Right hindlimb (tissue), 1 donor: ENCODE measurements around the gene PDE4A.
"Not testable (repeated sequence)": the region's sequence is repeated elsewhere in the genome, so short reads cannot be mapped to it uniquely, and the experiment has no call there.

Experiments
- DNase-seq: peaks from one replicate; pipeline ENCODE4 v3.0.0-alpha.2; 2018

The PDE4A gene

GRCh38 chr19:10404888-10405820, 15.2 kb upstream of the PDE4A start:
- no peak for DNase-seq

GRCh38 chr19:10406191-10406590, 14.1 kb upstream of the PDE4A start:
- no peak for DNase-seq

GRCh38 chr19:10407096-10407495, 13.2 kb upstream of the PDE4A start:
- DNase-seq: no peak

GRCh38 chr19:10408511-10409283, 11.6 kb upstream of the PDE4A start:
- no peak for DNase-seq

- DNase-seq: not testable (repeated sequence)
Observed at GRCh38 chr19:10411224-10411623, 9.1 kb upstream of the PDE4A start.

GRCh38 chr19:10412257-10412977, 7.9 kb upstream of the PDE4A start:
- peak; percentile 3 for DNase-seq

- DNase-seq: no peak
Observed at GRCh38 chr19:10416083-10416379, 4.3 kb upstream of the PDE4A start.

GRCh38 chr19:10416380-10417257, 3.7 kb upstream of the PDE4A start:
- DNase-seq: peak; percentile 82

- DNase-seq: no peak
Observed at GRCh38 chr19:10417541-10418234, 2.6 kb upstream of the PDE4A start.

- DNase-seq: no peak
Observed at GRCh38 chr19:10418235-10418484, 2.2 kb upstream of the PDE4A start.

GRCh38 chr19:10418485-10419199, 1.7 kb upstream of the PDE4A start:
- no peak for DNase-seq

GRCh38 chr19:10419200-10419645, 1.1 kb upstream of the PDE4A start:
- no peak for DNase-seq

GRCh38 chr19:10419646-10420443, 493 bp upstream of the PDE4A start:
- DNase-seq: peak; percentile 48

GRCh38 chr19:10421240-10422045, 1.1 kb downstream of the PDE4A start:
- no peak for DNase-seq

GRCh38 chr19:10422046-10422461, 1.7 kb downstream of the PDE4A start:
- DNase-seq: no peak

GRCh38 chr19:10422846-10423245, 2.5 kb downstream of the PDE4A start:
- DNase-seq: no peak

- peak; percentile 83 for DNase-seq
Observed at GRCh38 chr19:10424011-10424637, 3.8 kb downstream of the PDE4A start.

- no peak for DNase-seq
Observed at GRCh38 chr19:10427169-10427568, 6.8 kb downstream of the PDE4A start.

- no peak for DNase-seq
Observed at GRCh38 chr19:10428996-10429381, 8.7 kb downstream of the PDE4A start.
